OCI-LY7 (cell line): ENCODE results near the gene VDR.

Experiments
- EZH2phosphoT487 ChIP-seq: fragments of 200-600 bp; sonication (generic); IDR thresholded peaks from 2 replicates; pipeline ENCODE4 v1.6.1; 2018; ENCODE audit warnings: low read depth, borderline replicate concordance, mild to moderate bottlenecking, mixed run types, antibody characterized with exemption, low read length, moderate library complexity, mixed read lengths
- TF ChIP-seq, protein P1 (sequence below): fragments of 200-600 bp; sonication (generic); conservative IDR thresholded peaks from 2 replicates; pipeline ENCODE4 v1.5.1; 2014; ENCODE audit warnings: mild to moderate bottlenecking, antibody characterized with exemption, low read length, moderate library complexity, mixed read lengths

DNA sequence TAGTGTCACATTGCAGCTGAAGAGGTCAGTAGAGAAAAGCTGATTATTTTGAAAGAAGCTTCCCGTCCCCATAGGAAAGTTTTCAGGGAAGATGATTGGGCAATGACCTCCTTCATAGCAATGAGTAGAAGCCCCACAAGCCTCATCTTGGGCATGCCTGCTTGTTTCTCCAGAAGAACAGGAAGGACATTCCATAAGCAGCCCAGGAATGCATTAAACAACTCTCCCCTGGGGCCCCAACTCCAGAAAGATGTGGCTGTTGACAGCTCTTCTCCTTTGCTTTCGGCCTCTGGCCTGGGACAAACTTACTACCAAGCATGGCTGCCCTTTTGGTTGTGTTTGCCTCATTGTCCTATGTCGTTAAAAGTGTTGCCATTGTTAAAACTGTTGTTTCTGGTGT lies 5.7 kb upstream of the VDR start:
- TF ChIP-seq, protein P1, sequence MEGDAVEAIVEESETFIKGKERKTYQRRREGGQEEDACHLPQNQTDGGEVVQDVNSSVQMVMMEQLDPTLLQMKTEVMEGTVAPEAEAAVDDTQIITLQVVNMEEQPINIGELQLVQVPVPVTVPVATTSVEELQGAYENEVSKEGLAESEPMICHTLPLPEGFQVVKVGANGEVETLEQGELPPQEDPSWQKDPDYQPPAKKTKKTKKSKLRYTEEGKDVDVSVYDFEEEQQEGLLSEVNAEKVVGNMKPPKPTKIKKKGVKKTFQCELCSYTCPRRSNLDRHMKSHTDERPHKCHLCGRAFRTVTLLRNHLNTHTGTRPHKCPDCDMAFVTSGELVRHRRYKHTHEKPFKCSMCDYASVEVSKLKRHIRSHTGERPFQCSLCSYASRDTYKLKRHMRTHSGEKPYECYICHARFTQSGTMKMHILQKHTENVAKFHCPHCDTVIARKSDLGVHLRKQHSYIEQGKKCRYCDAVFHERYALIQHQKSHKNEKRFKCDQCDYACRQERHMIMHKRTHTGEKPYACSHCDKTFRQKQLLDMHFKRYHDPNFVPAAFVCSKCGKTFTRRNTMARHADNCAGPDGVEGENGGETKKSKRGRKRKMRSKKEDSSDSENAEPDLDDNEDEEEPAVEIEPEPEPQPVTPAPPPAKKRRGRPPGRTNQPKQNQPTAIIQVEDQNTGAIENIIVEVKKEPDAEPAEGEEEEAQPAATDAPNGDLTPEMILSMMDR: no peak
- TF ChIP-seq EZH2phosphoT487: no peak
